ENCODE results near the gene HIBADH. TPM values are rescaled to one million over a fixed set of nuclear protein-coding genes. Genes with fewer than 3 reads are reported as not detected.

HIBADH gene
- total and polyA plus RNA-seq, 2 donors (not counting 3 experiments of a cell fraction or from before 2014, with no cell fraction given) = 22.6 to 30.5 TPM

DNA sequence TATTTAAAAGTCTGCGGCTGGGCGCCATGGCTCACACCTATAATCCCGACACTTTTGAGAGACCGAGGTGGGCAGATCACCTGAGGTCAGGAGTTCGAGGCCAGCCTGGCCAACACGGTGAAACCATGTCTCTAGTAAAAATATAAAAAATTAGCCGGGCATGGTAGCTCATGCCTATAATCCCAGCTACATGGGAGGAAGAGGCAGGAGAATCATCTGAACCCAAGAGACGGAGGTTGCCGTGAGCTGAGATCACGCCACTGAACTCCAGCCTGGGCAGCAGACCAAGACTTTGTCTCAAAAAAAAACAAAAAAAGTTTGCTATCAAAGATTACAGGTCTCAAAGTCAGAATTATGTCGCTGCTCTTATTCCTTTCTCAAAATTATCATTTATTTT lies 55.5 kb downstream of the HIBADH start:
- CTCF ChIA-PET = interaction anchor here (0.7 to 5.3 kb wide), 19 partner anchors 9 to 487 kb away, joined by 3 to 71 read pairs (median 11); partner anchors contain the start of gene HIBADH
- Histone ChIP-seq H3K36me3 (ENCODE audit: control insufficient read depth in 2 of 2, extremely low read depth in 1 of 2, insufficient read depth in 2 of 2, low read length in 2 of 2) (no peaks in the 10 kb centered on the region), H4K20me1 (replicated peaks; ENCODE audit: control insufficient read depth, extremely low read depth, insufficient read depth, low read length) (no peaks in the 10 kb centered on the region), H3K27ac (ENCODE audit: insufficient read depth, low read depth, low read length) (no peak overlapping the region), H3K4me3 (replicated peaks in 1 of 3; ENCODE audit: insufficient read depth in 1 of 3, low read depth in 1 of 3, low read length in 3 of 3) (no peak overlapping the region), H3K9me1 (replicated peaks; ENCODE audit: control insufficient read depth, extremely low read depth, insufficient read depth, low read length) (no peaks in the 10 kb centered on the region), H3K79me2 (ENCODE audit: control insufficient read depth, insufficient read depth, low read length) (no peaks in the 10 kb centered on the region), H3K4me2 (ENCODE audit: insufficient read depth, low read length) (no peak overlapping the region), H3K9me3 (replicated peaks; ENCODE audit: control insufficient read depth, insufficient read depth, low read length) (no peaks in the 10 kb centered on the region), H3K9ac (replicated peaks; ENCODE audit: extremely low read depth, insufficient read depth, low read length) (no peak overlapping the region), H3K4me1 (ENCODE audit: control insufficient read depth, extremely low read depth, insufficient read depth, low read length) (peaks cover 25% of the 10 kb centered on the region), H3K27me3 (ENCODE audit: control insufficient read depth in 2 of 2, insufficient read depth in 2 of 2, low read length in 2 of 2) (no peaks in the 10 kb centered on the region), H2AFZ (ENCODE audit: low read depth, low read length) (no peak overlapping the region)
- BruUV-seq (replicated peaks) = no TSS peak
- dilution Hi-C loops (cut with MboI; ENCODE audit: extremely low pct_ligation_motif_present, low sequenced_read_pairs) (no loop called here), intact Hi-C loops (cut with micrococcal nuclease) (loop anchor here (5.0 to 10.0 kb wide), 3 partner anchors 70 to 1405 kb away; partner anchors contain the start of genes CBX3 and HNRNPA2B1)
- DNase-seq (ENCODE audit: low read depth, low spot score) (peak; percentile 18), FAIRE-seq (no peak)
- TF ChIP-seq MYC (IDR thresholded peaks at IDR 0.05; ENCODE audit: low read depth, low read length) (no peak), GATA2 (IDR thresholded peaks at IDR 0.05; ENCODE audit: insufficient read depth, insufficient read length, low read depth, low read length) (no peak), POLR2AphosphoS5 (IDR thresholded peaks at IDR 0.05; ENCODE audit: insufficient read depth, low read depth, low read length) (no peak), JUN (IDR thresholded peaks at IDR 0.05; ENCODE audit: borderline replicate concordance, insufficient read depth, insufficient read length, low read depth) (no peak), FOS (IDR thresholded peaks at IDR 0.05; ENCODE audit: borderline replicate concordance, insufficient read depth, low read length) (no peak), POLR2A (IDR thresholded peaks at IDR 0.05; ENCODE audit: low read depth, low read length) (no peak), EZH2 (IDR thresholded peaks at IDR 0.05; ENCODE audit: borderline replicate concordance, low read depth, low read length, severe bottlenecking) (no peak)
- TF ChIP-seq, protein P1, sequence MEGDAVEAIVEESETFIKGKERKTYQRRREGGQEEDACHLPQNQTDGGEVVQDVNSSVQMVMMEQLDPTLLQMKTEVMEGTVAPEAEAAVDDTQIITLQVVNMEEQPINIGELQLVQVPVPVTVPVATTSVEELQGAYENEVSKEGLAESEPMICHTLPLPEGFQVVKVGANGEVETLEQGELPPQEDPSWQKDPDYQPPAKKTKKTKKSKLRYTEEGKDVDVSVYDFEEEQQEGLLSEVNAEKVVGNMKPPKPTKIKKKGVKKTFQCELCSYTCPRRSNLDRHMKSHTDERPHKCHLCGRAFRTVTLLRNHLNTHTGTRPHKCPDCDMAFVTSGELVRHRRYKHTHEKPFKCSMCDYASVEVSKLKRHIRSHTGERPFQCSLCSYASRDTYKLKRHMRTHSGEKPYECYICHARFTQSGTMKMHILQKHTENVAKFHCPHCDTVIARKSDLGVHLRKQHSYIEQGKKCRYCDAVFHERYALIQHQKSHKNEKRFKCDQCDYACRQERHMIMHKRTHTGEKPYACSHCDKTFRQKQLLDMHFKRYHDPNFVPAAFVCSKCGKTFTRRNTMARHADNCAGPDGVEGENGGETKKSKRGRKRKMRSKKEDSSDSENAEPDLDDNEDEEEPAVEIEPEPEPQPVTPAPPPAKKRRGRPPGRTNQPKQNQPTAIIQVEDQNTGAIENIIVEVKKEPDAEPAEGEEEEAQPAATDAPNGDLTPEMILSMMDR (IDR thresholded peaks at IDR 0.05; ENCODE audit: extremely low read depth in 1 of 2, insufficient read depth in 1 of 2, low read depth in 1 of 2, low read length in 2 of 2) = no peak
- TF ChIP-seq, protein P2, sequence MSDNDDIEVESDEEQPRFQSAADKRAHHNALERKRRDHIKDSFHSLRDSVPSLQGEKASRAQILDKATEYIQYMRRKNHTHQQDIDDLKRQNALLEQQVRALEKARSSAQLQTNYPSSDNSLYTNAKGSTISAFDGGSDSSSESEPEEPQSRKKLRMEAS (IDR thresholded peaks at IDR 0.05; ENCODE audit: insufficient read depth, insufficient read length) = no peak
- POLR2A ChIA-PET = no interaction called here

Measured in endothelial cell of umbilical vein (primary cell).